ENCODE measurements around the gene NDUFV2. TPM values are rescaled to one million over a fixed set of nuclear protein-coding genes. Genes with fewer than 3 reads are reported as not detected.

The NDUFV2 gene
- total RNA-seq, 3 donors from 2014 or later (not counting 1 experiment from before 2014, with no cell fraction given) = 137 to 188 (median 154) TPM

GRCh38 chr18:9137168-9138066 lies 34.9 kb downstream of the NDUFV2 start:
- no peaks in the 10 kb centered on the region for H3K27me3 ChIP-seq (ENCODE audit: control insufficient read depth, insufficient read depth, low read length)
- H3K4me3 Mint-ChIP-seq = peak overlapping the region; percentile 90
- under 1% methylated on average over 95 of the region's 95 CpGs for WGBS (ENCODE audit: insufficient coverage)
- no peaks in the 10 kb centered on the region for H3K9me3 Mint-ChIP-seq
- peak overlapping the region; percentile 99 for H3K4me3 ChIP-seq (ENCODE audit: low read length)
- peak overlapping the region; percentile 97 to 98 for H3K27ac Mint-ChIP-seq
- H3K36me3 ChIP-seq (ENCODE audit: control insufficient read depth, insufficient read depth, low read length) = peaks cover 7% of the 10 kb centered on the region
- peaks cover 47 to 58% of the 10 kb centered on the region in 2 donors for H3K4me1 Mint-ChIP-seq
- no peaks in the 10 kb centered on the region for H3K36me3 Mint-ChIP-seq
- intact Hi-C loops (cut with micrococcal nuclease) = loop anchor here (2.0 to 5.0 kb wide), 2 partner anchors 197 to 340 kb away; partner anchors contain the start of genes RALBP1 and TWSG1
- DNase-seq (peak; percentile 66 to 91), ATAC-seq (peak; percentile 41 to 56 (median 47))
- TF ChIP-seq, protein P1, sequence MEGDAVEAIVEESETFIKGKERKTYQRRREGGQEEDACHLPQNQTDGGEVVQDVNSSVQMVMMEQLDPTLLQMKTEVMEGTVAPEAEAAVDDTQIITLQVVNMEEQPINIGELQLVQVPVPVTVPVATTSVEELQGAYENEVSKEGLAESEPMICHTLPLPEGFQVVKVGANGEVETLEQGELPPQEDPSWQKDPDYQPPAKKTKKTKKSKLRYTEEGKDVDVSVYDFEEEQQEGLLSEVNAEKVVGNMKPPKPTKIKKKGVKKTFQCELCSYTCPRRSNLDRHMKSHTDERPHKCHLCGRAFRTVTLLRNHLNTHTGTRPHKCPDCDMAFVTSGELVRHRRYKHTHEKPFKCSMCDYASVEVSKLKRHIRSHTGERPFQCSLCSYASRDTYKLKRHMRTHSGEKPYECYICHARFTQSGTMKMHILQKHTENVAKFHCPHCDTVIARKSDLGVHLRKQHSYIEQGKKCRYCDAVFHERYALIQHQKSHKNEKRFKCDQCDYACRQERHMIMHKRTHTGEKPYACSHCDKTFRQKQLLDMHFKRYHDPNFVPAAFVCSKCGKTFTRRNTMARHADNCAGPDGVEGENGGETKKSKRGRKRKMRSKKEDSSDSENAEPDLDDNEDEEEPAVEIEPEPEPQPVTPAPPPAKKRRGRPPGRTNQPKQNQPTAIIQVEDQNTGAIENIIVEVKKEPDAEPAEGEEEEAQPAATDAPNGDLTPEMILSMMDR (IDR thresholded peaks at IDR 0.05) = no peak
- no peaks in the 10 kb centered on the region for H3K27me3 Mint-ChIP-seq (ENCODE audit: low read depth in 2 of 2)
- no peaks in the 10 kb centered on the region for H3K9me3 ChIP-seq (ENCODE audit: control insufficient read depth, insufficient read depth, low read length)
- H3K27ac ChIP-seq (ENCODE audit: low read length) = peak overlapping the region; percentile 96
- H3K4me1 ChIP-seq (ENCODE audit: control insufficient read depth, insufficient read depth, low read length) = peaks cover 16% of the 10 kb centered on the region

- DNase-seq = no peak
- peak overlapping the region; percentile 90 for H3K4me3 Mint-ChIP-seq
- Histone ChIP-seq H3K4me1 (ENCODE audit: control insufficient read depth, insufficient read depth, low read length) (peaks cover 22% of the 10 kb centered on the region), H3K9me3 (ENCODE audit: control insufficient read depth, insufficient read depth, low read length) (no peaks in the 10 kb centered on the region), H3K36me3 (ENCODE audit: control insufficient read depth, insufficient read depth, low read length) (peaks cover 2% of the 10 kb centered on the region), H3K4me3 (ENCODE audit: low read length) (peak overlapping the region; percentile 12), H3K27me3 (ENCODE audit: control insufficient read depth, insufficient read depth, low read length) (no peaks in the 10 kb centered on the region), H3K27ac (ENCODE audit: low read length) (peak overlapping the region; percentile 57)
- WGBS (ENCODE audit: insufficient coverage) = 29% methylated on average over 4 of the region's 7 CpGs
- TF ChIP-seq, protein P1 (IDR thresholded peaks at IDR 0.05) = no peak
- peaks cover 50 to 57% of the 10 kb centered on the region in 2 donors for H3K4me1 Mint-ChIP-seq
- H3K36me3 Mint-ChIP-seq = no peaks in the 10 kb centered on the region
- H3K27ac Mint-ChIP-seq = peak overlapping the region; percentile 97 to 98
- H3K9me3 Mint-ChIP-seq = no peaks in the 10 kb centered on the region
- intact Hi-C loops (cut with micrococcal nuclease) = loop anchor here (5.0 kb wide), 1 partner anchor 338 kb away; the partner anchor contains the start of gene RALBP1
- H3K27me3 Mint-ChIP-seq (ENCODE audit: low read depth in 2 of 2) = no peaks in the 10 kb centered on the region
- ATAC-seq = no peak
Measured at GRCh38 chr18:9139400-9140039, 37.0 kb downstream of the NDUFV2 start.

- Histone ChIP-seq H3K4me3 (ENCODE audit: low read length) (peak overlapping the region; percentile 12), H3K36me3 (ENCODE audit: control insufficient read depth, insufficient read depth, low read length) (no peaks in the 10 kb centered on the region), H3K4me1 (ENCODE audit: control insufficient read depth, insufficient read depth, low read length) (peaks cover 18% of the 10 kb centered on the region), H3K27ac (ENCODE audit: low read length) (peak overlapping the region; percentile 57), H3K27me3 (ENCODE audit: control insufficient read depth, insufficient read depth, low read length) (no peaks in the 10 kb centered on the region), H3K9me3 (ENCODE audit: control insufficient read depth, insufficient read depth, low read length) (no peaks in the 10 kb centered on the region)
- H3K4me1 Mint-ChIP-seq = peaks cover 54 to 59% of the 10 kb centered on the region in 2 donors
- intact Hi-C loops (cut with micrococcal nuclease) = no loop called here
- DNase-seq (no peak), ATAC-seq (no peak)
- no peaks in the 10 kb centered on the region for H3K27me3 Mint-ChIP-seq (ENCODE audit: low read depth in 2 of 2)
- H3K9me3 Mint-ChIP-seq = no peaks in the 10 kb centered on the region
- H3K36me3 Mint-ChIP-seq = no peaks in the 10 kb centered on the region
- WGBS (ENCODE audit: insufficient coverage) = 19% methylated on average over 2 of the region's 2 CpGs
- peak overlapping the region; percentile 90 for H3K4me3 Mint-ChIP-seq
- H3K27ac Mint-ChIP-seq = peak overlapping the region; percentile 97 to 98
- TF ChIP-seq, protein P1 (IDR thresholded peaks at IDR 0.05) = no peak
Measured at GRCh38 chr18:9140381-9140780, 37.9 kb downstream of the NDUFV2 start.

Measured in natural killer cell (primary cell).